Cardiac fibroblast (primary cell): ENCODE measurements around the gene TRMT2A.

Experiments
- DNase-seq, 2 donors: peaks; one replicate each; pipeline versions ENCODE4 v3.0.0 to v3.0.0-alpha.2; 2010; ENCODE audit warnings: low read depth in 2 of 2
- H3K4me3 ChIP-seq, 2 donors: replicated peaks in 1 of 2; 1 replicate in 1 of 2; 2 replicates in 1 of 2; pipeline ENCODE4 v1.5.1; 2011; ENCODE audit warnings: low read depth in 2 of 2, low read length in 2 of 2, mild to moderate bottlenecking in 2 of 2, moderate library complexity in 1 of 2
- CTCF ChIP-seq: IDR thresholded peaks from one replicate; pipeline ENCODE4 v1.5.1; 2011; ENCODE audit warnings: low read depth, mild to moderate bottlenecking, low read length, inconsistent platforms

The TRMT2A gene

GRCh38 chr22:20138417-20138738 lies 21.4 kb upstream of the TRMT2A start:
- no peak overlapping the region for H3K4me3 ChIP-seq

GRCh38 chr22:20137671-20138416 lies 20.8 kb upstream of the TRMT2A start:
- H3K4me3 ChIP-seq = no peak overlapping the region
- DNase-seq = no peak
- no peak for TF ChIP-seq CTCF

More at GRCh38 chr22:20138417-20138738, 21.4 kb upstream of the TRMT2A start:
- DNase-seq = no peak
- no peak for TF ChIP-seq CTCF

- no peak for DNase-seq
- H3K4me3 ChIP-seq = no peak overlapping the region
Observed at GRCh38 chr22:20137113-20137512, 20.1 kb upstream of the TRMT2A start.

GRCh38 chr22:20136603-20136873 lies 19.5 kb upstream of the TRMT2A start:
- no peak for TF ChIP-seq CTCF
- no peak overlapping the region for H3K4me3 ChIP-seq

More at GRCh38 chr22:20137113-20137512, 20.1 kb upstream of the TRMT2A start:
- no peak for TF ChIP-seq CTCF

GRCh38 chr22:20135806-20136602 lies 19.0 kb upstream of the TRMT2A start:
- no peak for DNase-seq
- H3K4me3 ChIP-seq = no peak overlapping the region
- no peak for TF ChIP-seq CTCF

More at GRCh38 chr22:20136603-20136873, 19.5 kb upstream of the TRMT2A start:
- DNase-seq = no peak

- DNase-seq = no peak
- TF ChIP-seq CTCF = no peak
- H3K4me3 ChIP-seq = no peak overlapping the region
Observed at GRCh38 chr22:20135265-20135664, 18.2 kb upstream of the TRMT2A start.
